GM12801 (cell line): ENCODE data around the gene AQP5.

Source experiments
- TF ChIP-seq, protein P1 (sequence below): IDR thresholded peaks from one replicate; pipeline ENCODE4 v1.5.1; 2011; ENCODE audit warnings: control low read depth; ENCODE audit not compliant: insufficient read length; ENCODE audit errors: extremely low read depth

Gene AQP5

GRCh38 chr12:49934505-49934904 is 27.2 kb upstream of the AQP5 start:
- TF ChIP-seq, protein P1, sequence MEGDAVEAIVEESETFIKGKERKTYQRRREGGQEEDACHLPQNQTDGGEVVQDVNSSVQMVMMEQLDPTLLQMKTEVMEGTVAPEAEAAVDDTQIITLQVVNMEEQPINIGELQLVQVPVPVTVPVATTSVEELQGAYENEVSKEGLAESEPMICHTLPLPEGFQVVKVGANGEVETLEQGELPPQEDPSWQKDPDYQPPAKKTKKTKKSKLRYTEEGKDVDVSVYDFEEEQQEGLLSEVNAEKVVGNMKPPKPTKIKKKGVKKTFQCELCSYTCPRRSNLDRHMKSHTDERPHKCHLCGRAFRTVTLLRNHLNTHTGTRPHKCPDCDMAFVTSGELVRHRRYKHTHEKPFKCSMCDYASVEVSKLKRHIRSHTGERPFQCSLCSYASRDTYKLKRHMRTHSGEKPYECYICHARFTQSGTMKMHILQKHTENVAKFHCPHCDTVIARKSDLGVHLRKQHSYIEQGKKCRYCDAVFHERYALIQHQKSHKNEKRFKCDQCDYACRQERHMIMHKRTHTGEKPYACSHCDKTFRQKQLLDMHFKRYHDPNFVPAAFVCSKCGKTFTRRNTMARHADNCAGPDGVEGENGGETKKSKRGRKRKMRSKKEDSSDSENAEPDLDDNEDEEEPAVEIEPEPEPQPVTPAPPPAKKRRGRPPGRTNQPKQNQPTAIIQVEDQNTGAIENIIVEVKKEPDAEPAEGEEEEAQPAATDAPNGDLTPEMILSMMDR: no peak

GRCh38 chr12:49936925-49937324 is 24.7 kb upstream of the AQP5 start:
- TF ChIP-seq, protein P1: no peak

DNA sequence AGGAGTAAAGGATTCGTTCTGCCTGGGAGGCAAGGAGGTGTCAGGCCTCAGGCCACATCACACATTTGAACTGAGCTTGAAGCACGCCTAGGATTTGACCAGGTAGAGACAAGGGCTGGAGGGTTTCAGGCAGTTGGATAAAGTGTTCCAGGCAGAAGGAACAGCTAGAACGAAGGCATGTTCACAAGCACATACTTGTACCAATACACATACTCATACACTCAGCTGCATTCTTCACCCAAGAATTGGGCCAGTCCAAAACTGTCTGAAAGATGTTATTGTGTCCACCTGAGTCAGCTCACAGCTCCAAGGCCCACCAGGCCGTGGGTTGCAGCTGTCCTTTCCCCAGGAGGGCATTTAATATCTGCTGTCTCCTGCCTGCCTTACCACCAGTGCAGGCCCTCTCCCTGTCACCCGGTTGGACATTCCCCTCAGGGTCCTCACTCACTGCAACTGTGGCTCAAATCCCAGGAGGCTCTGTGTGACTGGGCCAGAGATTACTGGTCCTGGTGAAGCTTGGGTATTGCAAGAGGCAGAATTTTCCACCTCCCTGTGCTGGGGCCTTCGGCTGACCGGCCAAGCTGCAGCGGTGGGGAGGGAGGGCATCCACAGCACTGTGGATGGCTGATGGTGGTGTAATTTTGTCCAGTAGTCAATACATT is 23.9 kb upstream of the AQP5 start:
- TF ChIP-seq, protein P1: no peak

- TF ChIP-seq, protein P1: no peak
Measured at GRCh38 chr12:49939307-49939706, 22.4 kb upstream of the AQP5 start.

DNA sequence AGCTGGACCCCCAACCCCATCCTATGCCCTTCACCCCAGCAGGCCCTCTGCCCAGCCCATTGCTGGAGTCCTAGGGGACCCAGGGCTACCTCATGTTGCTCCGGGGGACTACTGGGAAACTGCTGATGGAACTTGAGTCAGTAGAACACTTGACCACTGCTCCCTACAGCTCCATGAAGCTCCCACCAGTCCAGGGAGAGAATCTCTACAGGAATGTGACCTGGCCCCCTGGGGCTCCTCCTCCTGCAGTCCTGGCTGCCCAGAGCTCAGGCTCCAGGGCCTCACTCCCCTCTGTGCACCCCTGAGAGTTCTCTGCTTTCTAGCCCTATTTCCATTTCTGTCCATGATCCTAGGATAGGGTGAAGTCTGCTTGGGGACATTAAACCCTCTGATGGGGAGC is 22.0 kb upstream of the AQP5 start:
- TF ChIP-seq, protein P1: no peak

GRCh38 chr12:49941556-49942511 is 19.8 kb upstream of the AQP5 start:
- TF ChIP-seq, protein P1: no peak

GRCh38 chr12:49942512-49942893 is 19.2 kb upstream of the AQP5 start:
- TF ChIP-seq, protein P1: no peak
